ENCODE measurements around the gene EHMT2.
"Not testable (repeated sequence)": the region's sequence is repeated elsewhere in the genome, so short reads cannot be mapped to it uniquely, and the experiment has no call there.

Gene EHMT2

DNA sequence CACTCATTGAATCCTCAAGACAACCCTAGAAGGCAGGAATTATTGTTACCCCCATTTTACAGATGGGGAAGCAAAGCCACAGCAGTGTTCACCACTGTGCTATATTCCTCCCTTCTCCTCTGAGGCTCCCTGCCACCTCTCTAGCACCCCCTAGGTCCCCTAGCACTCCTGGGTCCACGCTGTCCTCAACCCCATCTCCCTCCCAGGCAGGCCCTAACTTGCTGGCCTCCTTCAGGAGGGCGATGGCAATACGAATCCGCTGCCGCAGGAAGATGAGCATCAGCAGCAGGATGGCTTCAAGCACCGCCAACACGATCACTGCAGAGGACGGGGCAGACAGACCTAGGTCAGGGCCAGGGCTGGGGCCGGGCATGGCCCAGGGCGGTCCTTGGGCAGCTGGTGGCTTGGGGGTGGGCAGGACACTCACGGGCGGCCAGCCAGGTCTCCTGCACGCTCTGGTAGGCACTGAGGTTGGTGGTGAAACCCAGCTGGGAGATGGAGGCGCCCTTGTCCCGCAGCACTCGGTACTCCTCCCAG lies 27.0 kb downstream of the EHMT2 start:
- no peak for DNase-seq (ENCODE audit: low read depth in 2 of 2)

DNA sequence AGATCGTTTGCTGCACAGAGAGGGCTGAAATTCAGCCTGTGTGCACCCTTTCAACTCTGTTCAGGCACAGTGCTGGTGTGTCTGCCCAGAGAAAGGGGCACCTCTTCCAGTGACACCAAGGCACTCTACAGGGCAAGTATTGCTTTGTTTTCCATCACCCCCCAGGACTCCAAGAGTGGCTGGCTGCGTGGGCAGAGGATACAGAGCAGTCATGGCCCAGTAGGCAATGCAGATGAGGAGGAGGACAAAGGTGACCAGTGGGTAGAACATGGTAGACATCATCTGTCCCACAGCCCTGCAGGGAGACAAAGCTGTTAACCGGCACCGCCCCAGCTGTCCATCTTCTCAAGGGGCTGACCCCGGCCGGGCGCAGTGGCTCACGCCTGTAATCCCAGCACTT lies 28.2 kb downstream of the EHMT2 start:
- DNase-seq (ENCODE audit: low read depth in 2 of 2), result no peak

DNA sequence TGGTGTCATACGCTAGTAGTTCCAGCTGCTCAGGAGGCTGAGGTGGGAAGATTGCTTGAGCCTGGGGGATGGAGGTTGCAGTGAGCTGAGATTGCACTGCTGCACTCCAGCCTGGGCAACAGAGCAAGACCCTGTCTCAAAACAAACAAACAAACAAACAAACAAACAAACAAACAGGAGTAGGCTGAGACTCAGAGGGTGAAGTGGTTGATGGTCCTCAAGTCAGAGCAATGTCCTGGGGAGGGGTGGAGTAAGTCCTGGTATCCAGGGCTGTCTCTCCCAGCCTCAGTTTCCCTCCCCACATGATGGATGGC lies 28.9 kb downstream of the EHMT2 start:
- not testable (repeated sequence) for DNase-seq (ENCODE audit: low read depth in 2 of 2)

DNA sequence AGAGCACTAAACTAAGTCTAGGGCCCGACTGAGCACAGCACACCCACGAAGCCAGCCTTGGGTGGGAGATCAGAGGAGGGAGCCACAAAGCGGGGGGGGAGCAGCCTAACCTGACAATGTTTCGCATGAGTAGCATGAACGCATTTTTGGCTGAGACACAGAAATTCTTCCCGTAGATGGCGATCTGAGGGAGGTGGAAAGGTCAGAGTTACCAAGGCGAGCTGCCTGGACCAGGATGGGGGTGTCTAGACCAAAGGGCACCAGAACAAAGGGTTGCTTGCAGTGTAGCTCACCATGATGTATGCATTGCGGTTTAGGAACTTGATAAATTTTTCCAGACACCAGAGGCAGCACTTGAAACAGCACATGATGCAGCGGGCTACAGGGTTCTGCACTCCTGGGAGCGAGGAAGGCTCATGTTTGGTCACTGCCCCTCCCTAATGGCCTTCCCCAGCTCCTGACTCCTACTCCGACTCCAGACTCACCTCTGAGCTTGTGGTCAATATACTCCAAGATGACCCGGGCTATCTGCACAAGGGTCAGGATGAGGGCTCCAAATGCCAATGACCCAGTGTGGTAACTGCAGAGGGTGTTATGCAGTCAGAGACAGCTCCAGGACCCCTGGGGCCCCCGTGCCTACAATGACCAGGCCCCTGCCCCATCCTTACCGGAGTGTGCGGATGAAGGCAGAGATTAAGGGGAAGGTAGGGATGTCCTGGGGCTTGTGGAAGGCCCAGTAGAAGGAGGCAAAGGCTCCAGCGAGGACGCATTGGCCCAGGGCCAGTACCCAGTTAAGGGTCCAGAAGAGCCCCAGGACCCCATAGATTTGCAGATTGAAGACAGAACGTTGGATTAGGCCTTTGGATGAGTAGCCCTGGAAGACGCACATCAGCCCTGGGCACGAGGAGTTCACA lies 32.0 kb downstream of the EHMT2 start:
- DNase-seq (ENCODE audit: low read depth in 2 of 2), result no peak

DNA sequence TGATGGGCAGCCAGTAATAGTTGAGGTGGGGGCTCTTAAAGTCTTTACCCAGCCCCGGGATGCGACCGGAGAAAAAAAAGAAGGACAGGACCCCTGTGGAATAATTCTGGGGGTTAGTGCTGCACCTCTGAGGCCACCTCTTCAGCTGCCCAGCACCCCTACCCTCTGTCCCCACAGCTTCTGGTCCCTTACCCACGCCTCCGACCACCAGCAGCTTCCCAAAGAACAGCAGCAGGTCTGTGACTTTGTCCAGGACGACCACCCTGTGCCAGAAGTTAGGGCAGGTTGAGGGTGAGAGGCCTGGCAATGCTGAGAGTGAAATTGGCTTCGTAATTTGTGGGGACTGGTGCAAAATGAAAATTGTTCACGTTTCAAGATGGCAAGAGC lies 32.7 kb downstream of the EHMT2 start:
- DNase-seq (ENCODE audit: low read depth in 2 of 2), result no peak

DNA sequence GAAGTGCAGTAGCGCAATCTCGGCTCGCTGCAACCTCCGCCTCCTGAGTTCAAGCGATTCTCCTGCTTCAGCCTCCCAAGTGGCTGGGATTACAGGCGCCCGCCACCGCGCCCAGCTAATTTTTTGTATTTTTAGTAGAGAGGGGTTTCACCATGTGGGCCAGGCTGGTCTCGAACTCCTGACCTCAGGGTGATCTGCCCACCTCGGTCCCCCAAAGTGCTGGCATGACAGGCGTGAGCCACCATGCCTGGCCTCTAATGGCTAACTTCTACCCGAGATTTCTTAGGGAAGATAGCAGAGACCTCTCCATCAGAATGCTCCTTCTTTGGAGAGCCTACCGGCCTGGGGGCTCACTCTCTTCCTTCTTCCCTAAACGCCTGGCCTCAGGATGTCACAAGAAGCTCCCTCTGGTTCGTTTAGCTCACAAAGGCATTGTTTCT lies 33.4 kb downstream of the EHMT2 start:
- DNase-seq (ENCODE audit: low read depth in 2 of 2), result not testable (repeated sequence)

DNA sequence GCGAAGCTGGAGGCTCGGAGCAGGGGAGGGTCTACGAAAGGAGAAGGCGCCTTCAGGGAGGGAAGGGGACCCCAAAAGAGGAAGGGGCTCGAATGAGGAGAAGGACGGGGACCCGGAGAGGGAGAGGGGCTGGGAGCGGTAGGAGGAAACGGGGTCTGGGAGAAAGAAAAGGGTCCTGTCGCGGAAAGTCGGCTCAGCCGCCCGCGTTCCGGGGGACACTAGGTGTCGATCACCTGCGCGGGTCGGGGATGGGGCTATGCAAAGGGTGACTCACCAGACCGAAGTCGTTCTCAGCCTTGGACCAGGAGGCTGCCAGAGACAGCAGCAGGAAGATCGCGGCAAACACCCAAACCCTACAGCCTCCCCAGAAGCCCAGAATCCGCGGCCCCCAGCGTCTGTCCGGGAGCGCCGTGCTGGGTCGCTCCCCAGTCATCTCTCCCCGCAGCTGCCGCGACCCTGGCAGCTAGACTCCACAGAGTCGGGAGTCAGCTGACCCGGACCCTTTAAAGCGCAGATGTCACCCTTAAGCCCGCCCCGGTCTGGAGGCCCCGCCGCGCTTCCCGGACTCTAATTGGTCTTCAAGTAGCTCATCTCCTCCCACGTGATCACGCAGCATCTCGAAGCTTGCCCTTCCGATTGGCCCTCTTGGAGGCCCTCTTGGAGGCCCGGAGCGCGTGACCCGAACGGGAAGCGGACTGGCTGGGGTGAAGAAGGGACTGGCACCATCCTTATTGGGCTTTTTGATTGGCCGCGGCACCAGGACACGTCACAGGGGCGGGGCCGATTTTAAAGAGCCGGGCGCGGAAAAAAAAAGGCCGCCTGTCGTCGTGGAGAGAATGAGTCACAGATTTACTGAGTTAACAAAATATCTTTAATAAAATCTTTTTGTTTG lies 34.9 kb downstream of the EHMT2 start, which contains the start of gene NEU1:
Gene NEU1 (minus strand): TSS at position 478 of the 892 bp plus-strand sequence. CDS start 45 bp downstream, at position 433.
- DNase-seq (ENCODE audit: low read depth in 2 of 2), result peak; percentile 100

DNA sequence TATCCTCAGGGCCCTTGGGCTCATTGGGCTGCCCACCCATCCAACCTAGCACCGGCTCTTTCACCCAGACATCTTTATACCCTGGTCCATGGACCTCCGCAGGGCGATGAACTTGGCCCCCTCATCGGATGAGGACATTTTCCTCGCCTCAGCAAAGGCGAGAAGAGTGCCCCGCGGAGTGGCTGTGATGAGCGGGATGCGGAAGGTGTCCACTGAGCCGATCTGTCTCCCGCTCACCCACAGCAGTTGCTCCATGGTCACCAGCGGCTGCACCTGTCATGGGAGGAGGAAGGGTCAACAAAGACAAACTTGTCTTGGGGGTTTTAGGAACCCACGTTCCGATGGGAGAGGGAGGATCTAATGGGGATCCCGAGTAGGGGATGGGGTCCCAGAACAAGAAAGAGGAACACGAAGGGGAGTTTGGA lies 35.6 kb downstream of the EHMT2 start:
- no peak for DNase-seq (ENCODE audit: low read depth in 2 of 2)

DNA sequence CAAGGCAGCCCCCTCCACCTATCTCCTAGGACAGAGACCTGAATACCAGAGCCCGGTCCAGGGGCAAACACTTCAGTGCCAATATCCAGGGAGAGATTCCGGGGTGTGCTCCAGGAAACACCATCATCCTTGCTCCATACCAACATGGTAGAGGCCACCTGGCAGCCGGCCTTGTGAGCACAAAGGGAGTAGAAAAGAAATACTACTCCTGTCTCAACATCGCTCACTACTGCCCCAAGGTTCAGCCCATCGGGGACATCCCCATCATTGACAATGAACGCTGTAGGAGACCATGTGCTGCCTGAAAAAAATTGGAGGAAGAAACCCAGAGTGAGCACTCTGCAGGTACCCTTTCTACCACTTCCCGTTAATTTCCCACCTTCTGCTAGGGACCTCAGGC lies 36.3 kb downstream of the EHMT2 start:
- no peak for DNase-seq (ENCODE audit: low read depth in 2 of 2)

DNA sequence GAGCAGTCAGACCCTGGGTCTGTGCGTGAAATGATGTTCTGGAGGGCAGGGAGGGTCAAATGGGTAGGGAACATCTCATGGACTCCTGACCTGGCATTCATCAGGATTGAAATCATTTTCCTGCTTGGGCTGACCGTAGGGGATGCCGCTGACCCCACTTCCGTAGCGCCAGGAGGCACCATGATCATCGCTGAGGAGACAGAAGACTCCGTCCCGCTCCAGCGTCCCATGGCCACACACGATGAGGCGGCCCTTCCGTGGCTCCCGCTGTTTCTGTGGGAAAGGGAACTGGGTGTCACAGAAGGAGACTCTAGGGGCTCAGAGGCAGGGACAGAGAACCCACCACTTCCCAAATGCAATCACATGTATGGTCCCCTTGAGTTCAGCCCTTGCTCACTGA lies 37.1 kb downstream of the EHMT2 start:
- DNase-seq (ENCODE audit: low read depth in 2 of 2), result no peak

DNA sequence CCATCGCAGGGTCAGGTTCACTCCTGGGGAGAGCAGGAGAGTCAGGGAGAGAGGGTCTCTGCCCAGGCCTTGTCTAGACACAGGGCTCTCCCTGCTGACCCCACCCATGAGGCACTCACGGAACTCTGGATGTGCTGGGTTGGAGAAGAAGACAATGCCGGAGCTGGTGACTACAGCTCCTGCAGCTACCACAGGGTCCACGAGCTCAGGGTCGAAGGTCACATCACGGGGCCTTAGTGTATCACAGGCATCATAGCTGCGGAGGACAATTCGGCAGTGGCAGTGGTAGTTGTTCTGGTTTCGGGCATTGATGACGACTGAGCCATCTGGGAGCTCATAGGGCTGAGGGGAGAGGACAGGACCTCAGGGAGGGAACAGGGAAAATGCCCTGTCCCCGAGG lies 37.6 kb downstream of the EHMT2 start:
- no peak for DNase-seq (ENCODE audit: low read depth in 2 of 2)

DNA sequence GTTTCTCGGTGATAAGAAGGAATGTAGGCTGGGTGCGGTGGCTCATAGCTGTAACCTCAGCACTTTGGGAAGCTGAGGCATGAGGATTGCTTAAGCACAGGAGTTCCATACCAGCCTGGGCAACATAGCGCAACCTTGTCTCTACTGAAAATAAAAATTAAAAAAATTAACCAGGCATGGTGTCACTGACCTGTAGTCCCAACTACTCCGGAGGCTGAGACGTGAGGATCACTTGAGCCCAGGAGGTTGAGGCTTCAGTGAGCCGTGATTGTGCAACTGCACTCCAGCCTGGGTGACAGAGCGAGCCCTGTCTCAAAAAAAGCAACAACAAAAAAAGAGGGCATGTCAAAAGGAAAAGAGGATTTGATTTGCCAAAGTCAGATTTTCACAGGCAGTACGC lies 38.8 kb downstream of the EHMT2 start:
- no peak for DNase-seq (ENCODE audit: low read depth in 2 of 2)

DNA sequence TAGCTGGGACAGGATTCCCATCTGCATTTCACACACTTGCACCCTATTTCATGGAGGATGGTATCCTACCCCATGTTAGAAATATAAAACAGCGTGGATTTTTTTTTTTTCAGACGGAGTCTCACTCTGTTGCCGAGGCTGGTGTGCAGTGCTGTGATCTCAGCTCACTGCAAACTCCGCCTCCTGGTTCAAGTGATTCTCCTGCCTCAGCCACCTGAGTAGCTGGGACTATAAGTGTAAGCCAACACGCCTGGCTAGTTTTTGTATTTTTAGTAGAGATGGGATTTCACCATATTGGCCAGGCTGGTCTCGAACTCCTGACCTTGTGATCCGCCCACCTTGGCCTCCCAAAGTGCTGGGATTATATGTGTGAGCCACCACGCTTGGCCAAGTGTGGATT lies 39.7 kb downstream of the EHMT2 start:
- not testable (repeated sequence) for DNase-seq (ENCODE audit: low read depth in 2 of 2)

DNA sequence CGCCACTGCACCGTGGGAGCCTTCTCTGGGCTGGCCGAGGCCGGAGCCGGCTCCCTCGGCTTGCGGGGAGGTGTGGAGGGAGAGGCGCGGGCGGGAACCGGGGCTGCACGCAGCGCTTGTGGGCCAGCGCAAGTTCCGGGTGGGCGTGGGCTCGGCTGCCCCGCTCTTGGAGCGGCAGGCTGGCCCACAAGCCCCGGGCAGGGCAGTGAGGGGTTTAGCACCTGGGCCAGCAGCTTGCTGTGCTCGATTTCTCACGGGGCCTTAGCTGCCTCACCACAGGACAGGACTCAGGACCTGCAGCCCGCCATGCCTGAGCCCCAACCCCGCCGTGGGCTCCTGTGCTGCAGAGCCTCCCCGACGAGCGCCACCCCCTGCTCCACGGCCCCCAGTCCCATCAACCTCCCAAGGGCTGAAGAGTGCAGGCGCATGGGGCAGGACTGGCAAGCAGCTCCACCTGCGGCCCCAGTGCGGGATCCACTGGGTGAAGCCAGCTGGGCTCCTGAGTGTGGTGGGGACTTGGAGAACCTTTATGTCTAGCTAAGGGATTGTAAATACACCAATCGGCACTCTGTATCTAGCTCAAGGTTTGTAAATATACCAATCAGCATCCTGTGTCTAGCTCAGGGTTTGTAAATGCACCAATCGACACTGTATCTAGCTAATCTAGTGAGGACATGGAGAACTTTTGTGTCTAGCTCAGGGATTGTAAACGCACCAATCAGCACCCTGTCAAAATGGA lies 45.3 kb downstream of the EHMT2 start:
- DNase-seq (ENCODE audit: low read depth in 2 of 2), result not testable (repeated sequence)

DNA sequence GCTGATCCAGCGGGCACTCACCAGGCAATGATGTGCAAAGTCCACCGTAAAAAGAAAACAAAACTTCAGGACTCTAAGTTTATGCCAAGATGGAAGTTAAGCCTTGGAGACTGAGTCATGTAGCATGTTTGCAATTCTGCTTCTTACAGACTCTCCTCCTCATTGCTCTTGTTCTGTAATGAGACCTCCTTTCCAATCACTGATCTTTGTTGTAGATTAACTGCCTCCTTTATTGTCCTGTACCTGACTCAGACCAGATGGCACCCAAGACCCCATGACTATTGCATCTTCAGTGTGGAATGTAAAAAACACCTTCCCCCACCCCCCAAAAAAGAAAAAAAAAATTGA lies 46.0 kb downstream of the EHMT2 start:
- no peak for DNase-seq (ENCODE audit: low read depth in 2 of 2)

DNA sequence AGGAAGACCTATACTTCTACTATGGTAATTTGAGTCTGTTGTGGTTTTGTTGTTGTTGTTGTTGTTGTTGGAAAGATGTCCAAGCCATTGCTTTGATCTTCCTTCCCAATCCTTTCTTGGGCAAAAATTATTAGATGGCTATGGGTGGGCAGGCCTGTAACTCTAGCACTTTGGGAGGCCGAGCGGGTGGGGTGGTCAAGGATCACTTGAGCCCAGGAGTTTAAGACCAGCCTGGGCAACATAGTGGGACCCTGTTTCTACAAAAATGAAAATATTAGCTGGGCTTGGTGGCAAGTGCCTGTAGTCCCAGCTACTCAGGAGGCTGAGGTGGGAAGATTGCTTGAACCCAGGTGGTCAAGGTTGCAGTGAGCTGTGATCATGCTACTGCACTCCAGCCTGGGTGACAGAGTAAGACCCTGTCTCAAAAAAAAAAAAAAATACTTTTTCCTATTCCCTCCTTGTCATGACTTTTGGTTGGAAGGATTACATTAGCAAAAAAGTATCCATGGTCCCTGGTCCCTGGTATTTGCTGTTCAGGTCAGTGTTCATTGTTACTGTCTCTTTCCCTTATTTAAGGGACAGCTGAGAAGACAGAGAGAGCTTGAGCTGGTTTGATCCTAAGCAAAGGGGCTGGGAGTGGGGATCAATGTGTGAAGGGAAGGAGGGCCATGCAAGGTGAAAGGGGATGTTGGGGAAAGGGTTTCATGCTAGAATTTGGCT lies 46.6 kb downstream of the EHMT2 start:
- DNase-seq (ENCODE audit: low read depth in 2 of 2), result no peak

DNA sequence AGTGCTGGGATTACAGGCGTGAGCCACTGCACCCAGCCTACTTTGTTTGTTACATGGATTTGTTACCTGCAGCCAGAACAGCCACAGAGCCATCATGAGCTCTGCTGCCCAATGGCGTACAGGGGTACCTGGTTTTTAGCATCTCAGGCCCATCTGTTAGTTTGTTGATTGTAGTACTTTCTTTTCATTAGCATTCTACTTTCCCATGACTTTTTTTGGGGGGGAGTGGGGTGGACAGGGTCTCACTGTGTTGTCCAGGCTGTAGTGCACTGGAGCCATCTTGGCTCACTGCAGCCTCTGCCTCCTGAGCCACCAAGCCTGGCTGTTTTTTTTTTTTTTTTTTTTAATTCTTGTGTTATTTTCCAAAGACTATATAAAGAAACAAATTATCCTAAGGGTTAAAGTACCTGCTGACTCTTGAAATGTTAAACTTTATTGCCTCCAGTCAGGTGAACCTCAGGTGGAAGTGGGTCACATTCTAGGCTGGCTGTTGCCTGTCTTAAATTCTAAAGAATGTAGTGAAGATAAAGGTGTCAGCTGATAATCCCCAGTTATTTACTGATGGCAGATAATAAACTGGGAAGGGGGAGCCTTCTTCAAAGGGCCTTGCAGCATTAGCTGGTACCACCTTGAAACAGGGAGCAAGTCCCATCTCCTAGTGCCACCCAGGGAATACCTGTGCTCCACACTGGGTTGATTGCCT lies 50.1 kb downstream of the EHMT2 start:
- no peak for DNase-seq (ENCODE audit: low read depth in 2 of 2)

DNA sequence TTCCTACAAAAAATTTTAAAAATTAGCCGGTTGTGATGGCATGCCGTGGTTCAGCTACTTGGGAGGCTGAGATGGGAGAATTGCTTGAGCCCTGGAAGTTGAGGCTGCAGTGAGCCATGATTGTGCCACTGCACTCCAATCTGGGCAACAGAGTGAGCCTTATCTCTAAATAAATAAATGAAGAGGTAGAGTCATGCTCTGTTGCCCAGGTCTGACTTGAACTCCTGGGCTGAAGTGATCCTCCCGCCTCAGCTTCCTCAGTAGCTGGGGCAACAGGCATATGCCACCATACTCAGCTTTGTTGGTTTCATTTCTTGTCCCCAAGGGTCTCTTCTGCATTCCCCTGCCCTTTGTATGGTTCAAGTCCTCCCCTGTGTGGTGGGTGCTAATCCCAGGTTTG lies 53.0 kb downstream of the EHMT2 start:
- no peak for DNase-seq (ENCODE audit: low read depth in 2 of 2)

DNA sequence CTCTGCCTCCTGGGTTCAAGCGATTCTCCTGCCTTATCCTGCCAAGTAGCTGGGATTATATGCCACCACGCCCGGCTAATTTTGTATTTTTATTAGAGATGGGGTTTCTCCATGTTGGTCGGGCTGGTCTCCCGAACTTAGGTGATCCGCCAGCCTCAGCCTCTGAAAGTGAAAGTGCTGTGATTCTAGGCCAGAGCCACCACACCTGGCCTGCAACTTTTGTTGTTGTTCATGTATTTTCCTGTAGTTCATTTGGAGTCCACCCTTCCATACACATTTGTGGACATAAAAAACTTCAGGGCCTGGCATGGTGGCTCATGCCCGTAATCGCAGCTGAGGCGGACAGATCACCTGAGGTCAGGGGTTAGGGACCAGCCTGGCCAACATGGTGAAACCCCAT lies 55.4 kb downstream of the EHMT2 start:
- no peak for DNase-seq (ENCODE audit: low read depth in 2 of 2)

DNA sequence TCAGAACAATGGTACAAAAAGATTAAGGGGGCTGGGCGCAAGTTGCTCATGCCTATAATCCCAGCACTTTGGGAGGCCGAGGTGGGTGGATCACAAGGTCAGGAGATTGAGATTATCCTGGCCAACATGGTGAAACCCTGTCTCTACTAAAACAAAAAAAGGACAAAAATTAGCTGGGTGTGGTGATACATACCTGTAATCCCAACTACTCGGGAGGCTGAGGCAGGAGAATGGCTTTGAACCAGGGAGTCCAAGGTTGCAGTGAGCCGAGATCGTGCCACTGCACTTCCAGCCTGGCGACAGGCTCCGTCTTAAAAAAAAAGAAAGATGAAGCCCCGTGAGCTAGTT lies 57.7 kb downstream of the EHMT2 start:
- DNase-seq (ENCODE audit: low read depth in 2 of 2), result not testable (repeated sequence)

DNA sequence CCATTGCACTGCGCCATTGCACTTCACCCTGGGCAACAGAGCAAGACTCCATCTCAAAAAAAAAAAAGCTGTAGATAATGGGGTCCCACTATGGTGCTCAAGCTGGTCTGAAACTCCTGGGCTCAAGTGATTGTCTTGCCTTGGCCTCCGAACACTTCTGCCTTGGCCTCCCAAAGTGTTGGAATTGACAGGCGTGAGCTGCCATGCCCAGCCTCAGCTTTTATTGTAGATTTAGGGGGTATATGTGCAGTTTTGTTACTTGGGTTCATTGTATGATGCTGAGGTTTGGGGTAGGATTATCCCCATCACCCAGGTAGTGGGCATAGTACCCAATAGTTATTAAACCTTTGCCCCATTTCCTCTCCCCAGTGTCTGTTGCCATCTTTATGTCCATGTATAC lies 58.5 kb downstream of the EHMT2 start:
- DNase-seq (ENCODE audit: low read depth in 2 of 2), result no peak
